Suppressor macrophage (primary cell): Measurements from ENCODE around the gene GULP1.
"Not testable (repeated sequence)": the region's sequence is repeated elsewhere in the genome, so short reads cannot be mapped to it uniquely, and the experiment has no call there.

Experiments used
- DNase-seq, 4 experiments: peaks; one replicate each; pipeline ENCODE4 v3.0.0-alpha.2; 2020 to 2022

Gene GULP1

DNA sequence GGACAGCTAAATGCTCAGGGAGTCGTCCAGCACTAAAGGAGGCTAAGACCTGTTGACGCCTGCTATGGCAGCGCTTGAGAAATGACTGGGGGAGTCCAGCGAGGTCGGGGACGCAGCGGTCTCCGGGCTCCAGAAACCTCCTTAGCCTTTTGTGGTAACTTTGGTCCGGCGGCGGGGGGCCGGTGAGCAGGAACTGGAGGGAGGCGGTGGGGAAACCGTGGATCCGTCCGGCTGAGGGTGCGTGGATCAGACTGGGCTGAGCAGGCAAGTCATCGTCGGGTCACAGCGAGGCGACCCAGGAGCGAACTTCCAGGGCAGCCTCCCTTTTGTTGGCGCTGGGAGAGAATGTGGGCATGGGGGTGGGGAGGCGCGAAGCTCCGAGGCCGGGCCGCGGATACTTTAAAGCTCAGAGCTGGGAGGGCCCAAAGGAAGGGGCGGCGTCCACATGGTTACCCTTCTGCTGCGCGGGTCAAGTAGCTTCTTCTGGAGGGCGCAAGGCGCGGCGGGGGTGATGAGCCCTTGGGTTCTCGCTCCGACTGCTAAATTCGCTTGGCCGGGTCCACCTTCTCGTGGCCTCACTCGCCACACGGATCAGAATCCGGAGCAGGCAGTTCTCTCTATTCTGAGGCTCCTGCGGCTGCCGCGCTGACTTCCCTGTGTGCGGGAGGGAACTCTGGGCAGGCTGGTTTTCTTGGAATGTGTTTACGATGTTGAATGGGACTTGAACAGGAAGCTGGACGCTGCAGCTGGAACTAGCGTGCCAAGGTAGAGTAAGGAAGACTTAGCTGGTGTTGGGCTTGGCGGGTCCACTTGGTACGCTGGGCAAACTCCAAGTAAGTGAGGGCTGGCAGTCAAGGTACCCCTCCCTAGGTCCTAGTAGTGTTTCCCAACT lies 920 bp downstream of the GULP1 start:
- DNase-seq = peak in 1 of 4 experiments; percentile 8

GRCh38 chr2:188293601-188294351 lies 2.1 kb downstream of the GULP1 start:
- peak in 1 of 4 experiments; percentile 2 for DNase-seq

DNA sequence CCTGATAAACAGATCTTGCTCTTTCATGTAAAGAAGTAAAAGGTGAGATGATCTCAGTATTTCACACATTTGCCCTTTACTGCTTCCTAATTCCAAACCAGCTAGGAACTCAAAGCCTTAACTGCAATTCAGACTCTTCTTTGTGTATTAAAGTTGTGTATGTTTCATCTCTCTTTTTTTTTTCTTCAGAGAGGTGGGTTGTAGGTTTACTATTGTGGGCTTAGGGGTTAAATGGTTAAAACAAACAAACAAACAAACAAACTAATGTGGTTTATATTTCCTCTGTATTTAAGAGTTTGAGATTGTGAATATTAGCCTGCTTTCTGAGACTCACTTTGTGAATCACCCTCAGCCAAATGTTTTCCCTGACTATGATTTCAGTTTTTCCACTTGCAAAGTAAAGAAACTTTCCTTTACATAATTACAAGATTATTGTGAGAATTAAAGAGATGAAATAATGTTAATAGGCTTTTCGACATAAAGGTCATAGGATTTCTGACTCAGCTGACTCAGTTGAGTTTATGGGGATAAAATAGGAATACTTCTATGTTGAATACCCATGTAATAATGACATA lies 2.8 kb downstream of the GULP1 start:
- DNase-seq = no peak

DNA sequence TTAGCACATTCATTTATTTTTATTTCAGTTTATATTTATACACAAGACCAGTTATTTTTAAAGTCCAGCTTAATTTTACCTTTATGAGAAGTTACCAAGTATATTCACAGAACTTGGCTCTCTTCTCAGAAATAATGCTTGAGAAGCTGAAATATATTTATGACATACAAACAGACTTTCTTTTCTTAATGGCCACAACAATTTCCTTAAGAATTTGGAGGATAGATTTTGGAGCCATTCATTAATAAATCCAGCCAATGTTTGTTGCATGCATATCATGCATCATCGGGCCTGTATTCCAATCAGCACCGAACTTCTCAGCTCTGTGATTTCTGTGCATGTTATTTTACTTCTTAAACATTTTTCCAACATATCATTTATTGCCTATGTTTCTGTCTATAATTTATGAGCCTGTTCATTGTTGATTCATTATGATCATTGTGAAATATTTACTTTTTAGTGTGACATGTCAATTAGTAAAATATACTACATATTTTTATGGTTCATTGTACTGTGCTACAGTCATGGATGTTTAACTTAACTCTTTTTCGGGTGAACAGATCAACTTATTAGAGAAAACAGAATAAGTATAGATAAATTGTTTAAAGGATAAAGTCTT lies 3.5 kb downstream of the GULP1 start:
- no peak for DNase-seq

GRCh38 chr2:188297978-188298377 lies 6.3 kb downstream of the GULP1 start:
- DNase-seq = no peak

DNA sequence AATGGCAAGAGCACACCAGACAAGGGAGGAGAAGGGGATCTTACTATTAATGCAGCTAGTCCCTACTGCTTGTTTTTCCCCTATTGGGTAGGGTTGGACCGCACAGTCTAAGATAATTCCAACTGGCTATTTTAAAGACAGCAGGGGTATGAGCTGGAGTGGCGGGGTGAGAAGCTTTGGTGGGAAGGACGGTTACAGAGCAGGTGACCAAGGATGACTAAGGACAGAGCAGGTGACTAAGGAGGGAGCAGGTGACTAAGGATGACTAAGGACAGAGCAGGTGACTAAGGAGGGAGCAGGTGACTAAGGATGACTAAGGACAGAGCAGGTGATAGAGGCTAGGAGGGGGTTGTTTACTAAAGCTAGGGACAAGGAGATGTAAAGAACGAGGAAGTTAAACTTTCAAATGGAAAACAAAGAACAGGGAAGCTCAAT lies 7.3 kb downstream of the GULP1 start:
- not testable (repeated sequence) for DNase-seq

GRCh38 chr2:188303363-188304031 lies 11.8 kb downstream of the GULP1 start:
- DNase-seq = no peak

GRCh38 chr2:188305271-188305670 lies 13.6 kb downstream of the GULP1 start:
- DNase-seq = no peak

- no peak for DNase-seq
Observed at GRCh38 chr2:188306271-188306670, 14.6 kb downstream of the GULP1 start.

GRCh38 chr2:188307850-188308283 lies 16.2 kb downstream of the GULP1 start:
- DNase-seq = no peak

- DNase-seq = no peak
Observed at GRCh38 chr2:188308483-188308882, 16.8 kb downstream of the GULP1 start.

DNA sequence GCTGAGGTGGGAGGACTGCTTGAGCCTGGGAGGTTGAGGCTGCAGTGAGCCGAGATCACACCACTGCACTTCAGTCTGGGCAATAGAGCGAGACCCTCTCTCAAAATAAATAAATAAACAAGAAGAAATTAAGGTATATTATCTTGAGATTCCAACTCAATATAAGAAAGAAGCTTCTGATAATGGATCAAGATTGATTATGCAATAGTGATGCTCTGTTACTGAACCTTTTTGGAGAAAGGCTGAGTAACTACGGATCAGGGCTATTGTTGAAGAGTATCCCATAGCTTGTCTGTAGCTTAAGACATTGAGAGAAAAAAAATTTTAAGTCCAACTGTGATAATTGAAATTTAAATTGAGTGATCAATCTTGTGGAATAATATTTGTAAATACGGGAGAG lies 17.7 kb downstream of the GULP1 start:
- no peak for DNase-seq

DNA sequence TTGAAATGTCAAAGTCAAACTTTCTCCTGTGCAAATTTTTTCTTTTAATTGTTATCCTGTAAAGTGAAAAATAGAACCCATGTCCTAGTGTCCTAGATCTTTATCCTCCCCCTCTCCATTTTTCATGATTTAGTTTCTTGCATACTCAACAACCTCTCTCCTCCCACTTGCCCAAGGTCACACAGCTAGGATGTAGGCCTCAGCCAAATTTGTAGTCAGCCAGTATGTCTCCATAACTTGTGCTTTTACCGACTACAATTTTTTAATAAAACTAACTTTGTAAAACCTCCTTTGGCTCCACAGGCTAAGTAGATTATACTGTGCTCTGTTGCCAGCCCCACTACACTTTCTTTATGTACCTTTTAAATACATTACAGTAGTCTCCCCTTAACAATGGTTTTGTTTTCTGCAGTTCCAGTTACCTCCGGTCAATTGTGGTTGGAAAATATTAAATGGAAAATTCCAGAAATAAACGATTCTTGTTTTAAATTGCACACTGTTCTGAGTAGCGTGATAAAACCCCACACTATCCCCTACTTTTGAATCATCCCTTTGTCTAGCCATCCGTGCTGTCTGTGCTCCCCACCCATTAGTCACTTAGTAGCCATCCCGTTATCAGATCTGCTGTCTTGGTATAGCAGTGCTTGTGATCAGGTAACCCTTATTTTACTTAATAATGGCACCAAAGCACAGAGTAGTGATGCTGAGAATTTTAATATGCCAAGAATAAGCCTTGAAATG lies 22.8 kb downstream of the GULP1 start:
- no peak for DNase-seq

GRCh38 chr2:188315750-188316149 lies 24.1 kb downstream of the GULP1 start:
- DNase-seq = no peak

- DNase-seq = no peak
Observed at GRCh38 chr2:188316342-188316741, 24.7 kb downstream of the GULP1 start.

- no peak for DNase-seq
Observed at GRCh38 chr2:188316791-188317423, 25.2 kb downstream of the GULP1 start.

DNA sequence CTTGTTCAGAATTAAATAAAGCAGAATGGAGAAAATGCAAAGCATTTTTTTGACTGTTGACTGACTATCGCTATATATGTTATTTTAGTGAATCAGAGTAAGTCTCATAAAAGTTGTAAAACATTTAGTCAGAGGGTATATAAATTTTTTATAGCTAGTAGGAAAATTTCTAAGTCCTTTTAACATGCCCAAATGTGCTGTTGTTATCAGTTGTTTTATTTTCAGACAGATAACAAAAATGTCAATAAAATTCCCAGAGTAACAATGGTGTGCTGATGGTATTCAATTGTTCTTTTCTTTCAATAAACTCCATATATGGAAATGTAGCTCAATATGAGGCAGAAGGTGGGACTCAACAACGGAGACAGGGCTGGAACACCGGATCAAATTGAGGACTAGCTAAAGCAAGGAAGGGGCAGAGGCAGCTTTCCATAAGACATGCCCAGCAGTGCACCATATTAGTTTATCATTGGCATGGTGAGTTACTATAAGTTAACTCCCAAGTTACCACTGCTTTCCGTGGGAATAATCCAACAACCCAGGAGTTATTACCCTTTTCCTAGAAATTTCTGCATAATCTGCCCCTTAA lies 26.6 kb downstream of the GULP1 start:
- DNase-seq = no peak

DNA sequence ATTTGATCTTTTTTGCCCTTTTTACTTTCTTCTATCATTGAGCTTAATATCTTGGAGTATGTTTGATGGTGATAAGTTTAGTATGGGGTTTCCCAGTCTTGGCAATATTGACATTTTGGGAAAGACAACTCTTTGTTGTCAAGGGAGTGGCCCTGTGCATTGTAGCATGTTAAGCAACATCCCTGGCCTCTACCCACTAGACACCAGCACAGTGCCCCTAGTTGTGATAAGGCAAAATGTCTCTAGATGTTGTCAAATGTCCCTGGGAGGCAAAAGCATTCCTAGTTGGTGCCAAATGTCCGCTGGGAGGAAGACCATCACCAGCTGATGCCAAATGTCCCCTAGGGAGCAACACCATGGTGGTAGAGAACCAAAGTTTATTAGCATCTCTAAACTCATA lies 28.2 kb downstream of the GULP1 start:
- no peak for DNase-seq

GRCh38 chr2:188320861-188321260 lies 29.2 kb downstream of the GULP1 start:
- DNase-seq = no peak
